Endothelial cell of umbilical vein (primary cell): ENCODE results near the gene DENND1A. TPM values are rescaled to one million over a fixed set of nuclear protein-coding genes. Genes with fewer than 3 reads are reported as not detected.

Experiments used
- BruUV-seq: library from RNA; stranded (reverse); fragments of 400-500 nt; replicated peaks from 2 replicates; lab custom pipeline; 2021; lab: Mats Ljungman, UMichigan
- CTCF ChIA-PET: fragments of 300-600, 350-600 bp; sonication (Branson Sonifier 250); formaldehyde crosslinking; loops from one replicate; lab custom pipeline; 2021; ENCODE audit warnings: antibody characterized with exemption, inconsistent platforms; lab: Charles Lee
- POLR2A ChIA-PET: fragments of 300-600, 350-600 bp; sonication (Branson Sonifier 250); formaldehyde crosslinking; loops from one replicate; lab custom pipeline; 2021; ENCODE audit warnings: antibody characterized with exemption, inconsistent platforms; lab: Charles Lee
- DNase-seq: peaks from one replicate; pipeline ENCODE4 v3.0.0-alpha.2; 2011; ENCODE audit warnings: low read depth, low spot score
- FAIRE-seq: peaks from 2 replicates; lab custom pipeline; 2011; peaks lifted over from hg19 to GRCh38; lab: Jason Lieb, UNC
- H2AFZ ChIP-seq: 2 replicates; pipeline ENCODE4 v1.6.0; 2012; ENCODE audit warnings: low read depth, low read length, control low read depth, inconsistent platforms
- H3K27ac ChIP-seq: 2 replicates; pipeline ENCODE4 v1.5.1; 2011; ENCODE audit warnings: low read depth, mild to moderate bottlenecking, control low read depth, low read length, moderate library complexity; ENCODE audit not compliant: insufficient read depth
- H3K27me3 ChIP-seq, 2 experiments: 2 replicates each; pipeline versions ENCODE4 v1.6.0 to v1.6.1; 2011; ENCODE audit warnings: low read length in 2 of 2, mixed read lengths in 1 of 2; ENCODE audit not compliant: control insufficient read depth in 2 of 2, insufficient read depth in 2 of 2
- H3K36me3 ChIP-seq, 2 experiments: 2 replicates in 1 of 2; 3 replicates in 1 of 2; pipeline ENCODE4 v1.5.1; 2011; ENCODE audit warnings: low read length in 2 of 2, mild to moderate bottlenecking in 1 of 2, moderate library complexity in 1 of 2; ENCODE audit not compliant: control insufficient read depth in 2 of 2, insufficient read depth in 2 of 2; ENCODE audit errors: extremely low read depth in 1 of 2
- H3K4me1 ChIP-seq: 3 replicates; pipeline ENCODE4 v1.5.1; 2011; ENCODE audit warnings: mild to moderate bottlenecking, low read length; ENCODE audit not compliant: control insufficient read depth, insufficient read depth; ENCODE audit errors: extremely low read depth
- H3K4me2 ChIP-seq: 2 replicates; pipeline ENCODE4 v1.6.1; 2011; ENCODE audit warnings: low read length, control low read depth, mixed read lengths; ENCODE audit not compliant: insufficient read depth
- H3K4me3 ChIP-seq, 3 experiments: fragments of 200-600 bp in 1 of 3; sonication (generic), shearing (Covaris generic) in 1 of 3; replicated peaks in 1 of 3; 2 replicates each; pipeline ENCODE4 v1.5.1; 2011 to 2016; ENCODE audit warnings: control low read depth in 3 of 3, low read length in 3 of 3, mild to moderate bottlenecking in 2 of 3, inconsistent platforms in 1 of 3, low read depth in 1 of 3, moderate library complexity in 1 of 3; ENCODE audit not compliant: insufficient read depth in 1 of 3
- H3K79me2 ChIP-seq: 2 replicates; pipeline ENCODE4 v1.6.0; 2012; ENCODE audit warnings: low read length, inconsistent platforms; ENCODE audit not compliant: control insufficient read depth, insufficient read depth
- H3K9ac ChIP-seq: replicated peaks from 2 replicates; pipeline ENCODE3; 2011; ENCODE audit warnings: low read length, control low read depth; ENCODE audit not compliant: insufficient read depth; ENCODE audit errors: extremely low read depth
- H3K9me1 ChIP-seq: replicated peaks from 3 replicates; pipeline ENCODE4 v1.6.0; 2011; ENCODE audit warnings: mild to moderate bottlenecking, low read length; ENCODE audit not compliant: control insufficient read depth, insufficient read depth; ENCODE audit errors: extremely low read depth
- H3K9me3 ChIP-seq: replicated peaks from 2 replicates; pipeline ENCODE4 v1.5.1; 2012; ENCODE audit warnings: low read length, inconsistent platforms; ENCODE audit not compliant: control insufficient read depth, insufficient read depth
- H4K20me1 ChIP-seq: replicated peaks from 2 replicates; pipeline ENCODE3; 2011; ENCODE audit warnings: mild to moderate bottlenecking, low read length; ENCODE audit not compliant: control insufficient read depth, insufficient read depth; ENCODE audit errors: extremely low read depth
- CTCF ChIP-seq, 2 donors: IDR thresholded peaks; 1 replicate in 1 of 2; 2 replicates in 1 of 2; pipeline ENCODE4 v1.5.1; 2011; ENCODE audit warnings: low read length in 2 of 2, mild to moderate bottlenecking in 2 of 2, moderate library complexity in 2 of 2, control low read depth in 1 of 2, inconsistent platforms in 1 of 2, low read depth in 1 of 2; ENCODE audit not compliant: insufficient read depth in 1 of 2; ENCODE audit errors: extremely low read depth in 1 of 2
- EZH2 ChIP-seq: IDR thresholded peaks from 2 replicates; pipeline ENCODE4 v1.6.1; 2012; ENCODE audit warnings: borderline replicate concordance, low read depth, mild to moderate bottlenecking, moderate library complexity, low read length, inconsistent platforms; ENCODE audit not compliant: severe bottlenecking
- FOS ChIP-seq: IDR thresholded peaks from 2 replicates; pipeline ENCODE4 v1.6.1; 2011; ENCODE audit warnings: mild to moderate bottlenecking, low read length, moderate library complexity, borderline replicate concordance; ENCODE audit not compliant: insufficient read depth
- GATA2 ChIP-seq: IDR thresholded peaks from 2 replicates; pipeline ENCODE4 v1.7.0; 2011; ENCODE audit warnings: low read depth, mild to moderate bottlenecking, moderate library complexity, mixed read lengths, low read length; ENCODE audit not compliant: insufficient read length, insufficient read depth
- JUN ChIP-seq: IDR thresholded peaks from 2 replicates; pipeline ENCODE4 v1.6.1; 2011; ENCODE audit warnings: borderline replicate concordance, low read depth; ENCODE audit not compliant: insufficient read length, insufficient read depth
- MAX ChIP-seq: IDR thresholded peaks from 2 replicates; pipeline ENCODE4 v1.6.1; 2011; ENCODE audit not compliant: insufficient read depth, insufficient read length
- MYC ChIP-seq: IDR thresholded peaks from one replicate; pipeline ENCODE4 v1.6.1; 2011; ENCODE audit warnings: mild to moderate bottlenecking, low read depth, low read length
- POLR2A ChIP-seq: IDR thresholded peaks from 2 replicates; pipeline ENCODE4 v1.6.1; 2012; ENCODE audit warnings: low read depth, mild to moderate bottlenecking, control low read depth, low read length
- POLR2AphosphoS5 ChIP-seq: IDR thresholded peaks from 2 replicates; pipeline ENCODE4 v1.6.1; 2012; ENCODE audit warnings: low read depth, mild to moderate bottlenecking, control low read depth, low read length, moderate library complexity; ENCODE audit not compliant: insufficient read depth
- dilution Hi-C: fragments of 300-500 bp; cut with MboI; formaldehyde crosslinking; loops from one replicate; pipeline ENCODE4 v1.15.0; 2019; ENCODE audit warnings: low sequenced_read_pairs; ENCODE audit not compliant: extremely low pct_ligation_motif_present
- intact Hi-C: fragments of 100-400 bp; cut with micrococcal nuclease; formaldehyde crosslinking; loops from one replicate; pipeline ENCODE4 v1.10.0; 2022
- polyA plus RNA-seq, 4 experiments: library from polyadenylated mRNA; depleted of rRNA in 3 of 4; stranded (reverse) in 3 of 4; unstranded in 1 of 4; fragments of >200 nt; gene quantifications; 2 replicates each; pipeline versions ENCODE4 v1.2.1 to v1.2.3, GENCODE V29; 2011 to 2012; ENCODE audit warnings: missing spikeins in 1 of 4
- total RNA-seq: library from RNA; stranded (reverse); gene quantifications from 2 replicates; pipeline ENCODE4 v1.2.3, GENCODE V29; 2021

The DENND1A gene
- total and polyA plus RNA-seq, 2 donors (not counting 3 experiments of a cell fraction or from before 2014, with no cell fraction given) = 18.5 to 24.5 TPM

- no peak for TF ChIP-seq FOS
- TF ChIP-seq MYC = no peak
- no peak for TF ChIP-seq POLR2A
- no peak for TF ChIP-seq CTCF (IDR thresholded peaks at IDR 0.05; ENCODE audit: extremely low read depth in 1 of 2, insufficient read depth in 1 of 2, low read depth in 1 of 2, low read length in 2 of 2)
- no peak for TF ChIP-seq EZH2
- no peak for TF ChIP-seq POLR2AphosphoS5
- TF ChIP-seq JUN = no peak
- no peak for TF ChIP-seq MAX
- TF ChIP-seq GATA2 = no peak
- H2AFZ ChIP-seq = no peak overlapping the region
- no peaks in the 10 kb centered on the region for H3K79me2 ChIP-seq
- no peak overlapping the region for H3K27ac ChIP-seq
- ChIA-PET CTCF (interaction anchor here (1.0 to 1.4 kb wide), 2 partner anchors 14 to 124 kb away, joined by 3 read pairs; no protein-coding TSS in a partner anchor), POLR2A (no interaction called here)
- no peak for FAIRE-seq
- H3K36me3 ChIP-seq = no peaks in the 10 kb centered on the region
- H3K4me2 ChIP-seq = no peak overlapping the region
- intact Hi-C loops (no loop called here), dilution Hi-C loops (no loop called here)
- DNase-seq = no peak
- no peak overlapping the region for H3K4me3 ChIP-seq
- H3K27me3 ChIP-seq = no peaks in the 10 kb centered on the region
- no peaks in the 10 kb centered on the region for H3K9me1 ChIP-seq
- H4K20me1 ChIP-seq = no peaks in the 10 kb centered on the region
- H3K9me3 ChIP-seq = no peaks in the 10 kb centered on the region
- H3K9ac ChIP-seq = no peak overlapping the region
- H3K4me1 ChIP-seq = peaks cover 22% of the 10 kb centered on the region
- BruUV-seq = no TSS peak
Observed at GRCh38 chr9:123820139-123820538, 109.8 kb downstream of the DENND1A start.
